Islet precursor cell (in vitro differentiated cells): ENCODE data around the gene ANO10.
A peak's percentile ranks its signal among the peaks of the same experiment; 100 is the strongest.
"Not testable (repeated sequence)": the region's sequence is repeated elsewhere in the genome, so short reads cannot be mapped to it uniquely, and the experiment has no call there.

ENCODE experiments used
- DNase-seq: peaks from one replicate; pipeline ENCODE4 v3.0.0-alpha.2; 2018

Gene ANO10

DNA sequence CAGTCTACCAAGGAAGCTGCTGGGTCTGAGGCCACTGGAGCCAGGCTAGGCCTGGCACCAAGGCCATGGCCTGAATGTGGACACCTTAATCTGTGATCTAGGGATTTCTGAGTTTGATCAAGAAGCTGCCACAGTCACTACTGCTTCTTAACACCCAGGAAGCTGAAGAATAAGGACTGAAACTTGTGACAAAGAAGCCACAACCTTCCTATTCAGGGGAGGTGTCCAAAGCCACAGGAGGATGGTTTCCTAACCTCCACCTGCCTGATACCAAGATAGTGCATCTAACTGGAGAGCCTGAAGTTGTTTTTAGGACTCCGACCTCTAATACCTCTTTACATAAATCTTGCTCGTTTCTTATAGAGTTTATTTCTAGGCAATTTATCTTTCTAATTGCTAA is 5.5 kb upstream of the ANO10 start:
- no peak for DNase-seq

DNA sequence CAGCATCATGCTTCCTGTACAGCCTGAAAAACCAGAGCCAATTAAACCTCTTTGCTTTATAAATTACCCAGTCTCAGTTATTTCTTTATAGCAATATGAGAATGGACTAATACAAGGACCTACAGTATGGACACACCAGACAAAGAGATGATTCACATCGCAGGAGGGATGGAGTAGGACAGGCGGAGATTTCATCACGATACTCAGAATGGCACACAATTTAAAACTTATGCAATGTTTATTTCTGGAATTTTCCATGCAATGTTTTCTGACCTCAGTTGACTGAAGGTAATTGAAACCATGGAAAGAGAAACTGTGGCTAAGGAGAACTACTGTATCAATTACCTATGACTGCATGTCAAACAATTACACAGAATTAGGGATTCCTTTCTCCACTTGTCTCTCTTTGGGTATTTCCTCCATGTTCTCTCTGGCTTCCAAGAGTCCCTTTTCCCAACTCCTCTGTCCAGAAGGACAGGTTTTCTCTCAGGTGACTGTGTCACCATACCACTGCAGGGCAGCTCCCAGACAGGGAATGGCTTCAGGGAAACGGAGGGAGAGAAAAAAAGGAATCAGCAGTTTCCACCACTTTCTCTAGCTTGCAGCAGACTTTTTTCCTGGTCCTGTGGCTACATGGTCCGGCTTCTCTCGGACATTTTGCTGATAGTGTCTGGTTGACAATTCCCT is 3.0 kb upstream of the ANO10 start:
- DNase-seq, result no peak

DNA sequence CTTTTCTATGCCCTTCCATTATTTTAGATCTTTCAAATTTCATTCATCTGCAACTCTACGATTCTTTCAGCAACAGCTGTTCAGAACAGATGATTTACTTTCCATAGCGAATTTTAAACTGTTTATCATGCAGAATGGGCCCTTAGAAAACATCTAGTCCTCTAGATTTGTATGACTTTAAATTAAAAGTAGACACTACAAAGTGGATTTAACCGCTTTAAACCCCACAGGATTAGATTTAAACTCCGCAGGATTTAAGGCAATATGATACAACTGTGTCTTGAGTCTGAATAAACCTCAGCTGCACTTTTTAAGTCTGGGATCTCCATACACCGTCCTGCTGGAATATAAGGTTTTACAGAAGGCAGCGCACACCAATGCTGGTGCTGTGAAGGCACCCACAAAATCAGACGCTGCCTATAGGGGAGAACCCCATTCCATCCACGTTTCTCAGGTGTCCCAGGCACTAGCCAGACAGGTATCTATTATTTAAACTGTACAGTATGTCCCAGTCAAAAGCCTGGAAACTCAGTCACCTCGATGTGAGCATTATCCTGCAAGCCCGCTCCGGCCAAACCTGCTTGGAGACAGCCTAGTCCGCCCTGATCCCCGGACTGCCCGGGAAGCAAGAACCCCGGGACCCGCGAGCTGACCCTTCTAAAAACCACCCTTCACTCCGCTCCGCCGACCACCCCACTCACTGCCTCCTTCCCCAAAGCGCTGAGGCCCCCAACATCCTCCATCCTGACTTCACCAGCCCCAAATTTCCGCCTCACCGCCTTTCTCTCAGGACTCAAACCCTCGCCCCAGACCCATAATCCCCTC is 768 bp downstream of the ANO10 start:
- DNase-seq, result peak; percentile 70

DNA sequence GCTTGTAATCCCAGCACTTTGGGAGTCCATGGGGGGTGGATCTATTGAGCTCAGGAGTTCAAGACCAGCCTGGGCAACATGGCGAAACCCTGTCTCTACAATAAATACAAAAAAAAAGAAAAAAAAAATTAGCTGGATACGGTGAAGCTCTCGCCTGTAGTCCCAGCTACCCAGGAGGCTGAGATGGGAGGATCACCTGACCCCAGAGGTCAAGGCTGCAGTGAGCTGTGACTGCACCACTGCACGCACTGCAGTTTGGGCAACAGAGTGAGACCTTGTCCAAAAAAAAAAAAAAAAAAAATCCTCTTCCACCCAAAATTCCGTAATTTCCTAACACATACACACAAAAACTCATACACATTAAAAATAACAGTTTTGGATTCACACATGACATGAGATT is 2.2 kb downstream of the ANO10 start:
- DNase-seq, result no peak

DNA sequence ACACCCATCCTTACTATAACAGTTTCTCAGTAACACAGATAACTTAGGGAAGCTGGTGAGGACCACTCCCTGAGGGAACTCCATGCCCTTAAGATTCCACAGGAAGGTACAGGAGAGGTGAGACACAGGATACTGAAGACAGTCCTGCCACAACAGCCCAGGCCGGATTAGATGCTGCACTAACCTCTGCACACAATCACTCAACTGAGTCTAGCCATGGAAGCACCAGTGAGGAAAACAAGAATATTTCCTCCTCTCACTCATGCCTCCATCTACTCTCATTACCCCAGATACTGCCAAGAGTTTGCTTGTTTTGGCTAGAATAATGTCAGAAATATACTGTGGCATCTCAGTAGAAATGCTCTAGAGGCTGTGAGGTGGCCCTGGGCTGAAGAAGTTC is 3.7 kb downstream of the ANO10 start:
- no peak for DNase-seq

DNA sequence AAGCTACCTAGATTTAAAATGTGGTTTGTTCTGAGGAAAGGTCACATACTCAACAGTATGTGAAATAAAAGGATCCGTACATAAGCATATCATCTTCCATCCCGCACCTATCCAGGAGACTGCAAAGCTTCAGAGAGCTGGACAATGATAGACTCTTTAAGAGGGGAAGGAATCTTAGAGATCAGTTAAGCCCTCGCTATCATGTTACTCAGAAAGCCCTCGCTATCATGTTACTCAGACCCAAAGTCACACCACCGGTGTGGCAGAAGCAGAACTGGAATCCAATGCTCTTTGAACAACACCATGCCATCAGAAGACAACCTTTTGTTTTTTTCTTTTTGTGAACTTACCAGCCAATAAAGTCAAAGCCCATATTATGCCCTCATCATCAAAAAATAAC is 5.8 kb downstream of the ANO10 start:
- no peak for DNase-seq

DNA sequence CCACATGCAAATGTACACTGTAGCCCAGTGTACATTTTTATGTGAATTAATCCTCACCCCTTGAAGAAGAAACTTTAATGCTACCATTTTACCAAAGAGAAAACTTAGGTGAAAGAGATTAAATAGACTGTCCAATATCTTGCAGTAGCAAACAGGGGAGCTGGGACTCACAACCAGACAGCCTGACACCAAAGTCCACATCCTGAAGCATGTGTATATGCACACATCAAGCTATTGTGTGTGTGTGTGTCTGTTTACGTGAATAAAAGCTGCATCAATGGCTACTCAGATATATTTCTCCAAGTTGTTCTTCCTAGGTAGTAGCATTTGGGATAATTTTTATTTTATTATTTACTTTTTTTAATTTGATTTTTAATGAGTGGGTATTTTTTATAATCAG is 6.7 kb downstream of the ANO10 start:
- DNase-seq, result no peak

DNA sequence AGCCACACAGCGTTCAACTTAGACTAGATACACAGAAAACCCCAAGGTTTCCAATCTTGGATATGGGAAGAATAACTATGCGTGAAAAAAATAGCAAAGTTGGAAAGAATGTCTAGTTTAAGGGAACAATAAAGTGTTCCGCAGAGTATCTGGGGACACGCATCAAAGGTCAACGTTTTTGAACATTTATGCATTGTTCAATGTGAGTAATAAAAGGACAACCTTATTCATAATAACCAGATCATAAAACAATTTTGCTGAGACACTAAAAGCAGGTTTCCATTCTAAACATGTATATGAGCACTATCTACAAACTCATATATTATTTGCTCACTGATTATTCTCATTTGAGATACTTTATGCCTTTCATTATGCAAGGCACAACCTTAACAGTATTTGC is 7.8 kb downstream of the ANO10 start:
- DNase-seq, result no peak

DNA sequence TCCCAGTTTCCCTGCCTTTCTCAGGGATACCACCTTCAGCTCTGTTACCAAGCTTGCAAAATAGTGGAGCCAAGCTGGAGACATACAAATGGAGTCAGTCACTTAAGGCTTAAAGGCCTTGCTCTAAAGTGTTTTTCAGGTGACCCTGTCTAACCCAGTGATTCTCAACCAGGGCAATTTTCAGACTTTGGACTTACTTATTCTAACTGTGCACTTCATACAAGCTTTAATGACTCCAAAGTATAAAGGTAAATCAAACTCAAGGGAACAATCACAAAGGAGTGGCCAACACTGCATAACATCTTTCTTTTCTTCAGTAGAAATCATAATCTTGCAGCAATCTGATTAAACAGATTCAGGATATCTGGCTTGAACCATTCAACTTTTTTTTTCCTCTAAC is 9.4 kb downstream of the ANO10 start:
- DNase-seq, result no peak

DNA sequence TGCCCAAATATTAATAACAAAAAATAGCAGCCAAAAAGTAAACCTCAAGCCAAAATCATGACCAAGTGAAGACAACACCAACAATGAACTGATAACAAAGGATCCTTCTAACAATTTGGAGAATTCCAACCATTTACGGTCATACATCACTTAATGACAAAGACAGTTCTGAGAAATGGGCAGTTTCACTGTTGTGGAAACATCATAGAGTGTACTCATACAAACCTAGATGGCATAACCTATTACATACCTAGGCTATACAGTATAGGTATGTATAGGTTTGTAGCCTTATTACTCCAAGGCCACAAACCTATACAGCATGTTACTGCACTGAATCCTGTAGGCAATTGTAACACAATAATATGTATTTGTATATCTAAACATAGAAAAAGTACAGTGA is 12.4 kb downstream of the ANO10 start:
- no peak for DNase-seq

DNA sequence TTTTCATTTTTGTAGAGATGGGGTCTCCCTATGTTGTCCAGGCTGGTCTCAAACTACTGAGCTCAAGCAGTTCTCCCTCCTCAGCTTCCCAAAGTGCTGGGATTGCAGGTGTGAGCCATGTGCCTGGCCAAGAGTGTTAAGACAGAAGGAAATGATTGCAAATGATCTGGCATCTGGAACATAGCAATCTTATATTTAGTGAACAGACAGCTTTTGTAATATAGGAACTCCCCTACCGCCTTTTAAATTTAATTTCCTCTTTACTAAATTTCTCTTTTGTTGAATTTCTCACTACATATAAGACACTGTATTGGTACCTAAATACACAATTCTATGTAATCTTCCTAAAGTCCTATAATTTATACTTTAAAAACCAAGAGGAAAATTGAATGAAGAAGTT is 13.1 kb downstream of the ANO10 start:
- DNase-seq, result no peak

DNA sequence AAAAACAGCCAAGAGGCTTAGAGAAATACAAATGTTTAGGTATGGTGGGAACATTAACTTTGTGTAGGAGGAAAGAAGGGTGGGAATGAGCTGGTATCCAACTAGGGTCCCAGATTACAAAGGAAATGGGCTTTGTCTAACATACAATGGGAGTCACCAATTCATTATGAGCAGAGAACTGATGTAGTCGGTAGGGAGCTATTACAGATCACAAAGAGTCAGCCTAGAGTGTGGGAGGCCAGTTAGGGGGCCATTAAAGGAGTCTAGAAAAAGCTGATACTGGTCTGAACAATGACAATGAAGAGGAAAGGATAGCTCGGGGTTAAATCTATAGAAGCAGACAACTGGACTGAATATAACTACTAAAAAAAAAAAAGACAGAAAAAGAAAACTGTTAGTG is 15.5 kb downstream of the ANO10 start:
- DNase-seq, result no peak

DNA sequence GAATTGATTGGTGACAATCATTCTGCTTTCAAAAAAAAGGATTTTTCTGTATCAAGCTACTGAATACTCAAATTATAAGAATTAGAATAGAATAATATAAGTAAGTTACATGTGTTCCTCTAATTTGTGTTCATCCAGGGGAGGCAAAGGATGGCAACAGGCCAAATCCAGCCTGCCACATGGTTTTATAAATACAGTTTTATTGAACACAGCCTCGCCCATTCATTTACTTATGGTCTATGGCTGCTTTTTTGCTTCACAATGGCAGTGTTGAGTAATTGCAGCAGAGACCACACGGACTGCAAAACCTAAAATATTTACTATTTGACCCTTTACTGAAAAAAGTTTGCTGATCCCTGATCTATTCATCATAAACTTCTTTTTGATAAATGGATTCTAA is 21.9 kb downstream of the ANO10 start:
- not testable (repeated sequence) for DNase-seq

DNA sequence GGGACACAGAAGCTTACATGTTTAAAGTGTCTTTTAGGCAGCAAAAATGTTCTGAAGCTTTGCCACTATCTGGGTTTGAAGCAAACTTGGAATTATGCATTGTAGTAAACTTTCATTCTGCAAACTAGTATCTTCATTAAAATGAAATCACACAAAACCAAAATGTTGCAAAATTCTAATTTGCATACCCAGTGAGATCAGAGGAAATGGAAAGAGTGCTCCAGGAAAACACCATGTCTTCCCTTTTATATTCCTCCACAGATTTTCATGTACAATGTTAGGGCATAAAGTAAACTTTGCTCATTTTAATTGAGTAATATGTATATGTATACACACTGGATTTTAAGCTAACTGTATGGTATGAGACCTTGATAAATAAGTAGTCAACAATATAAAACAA is 23.9 kb downstream of the ANO10 start:
- DNase-seq, result no peak

DNA sequence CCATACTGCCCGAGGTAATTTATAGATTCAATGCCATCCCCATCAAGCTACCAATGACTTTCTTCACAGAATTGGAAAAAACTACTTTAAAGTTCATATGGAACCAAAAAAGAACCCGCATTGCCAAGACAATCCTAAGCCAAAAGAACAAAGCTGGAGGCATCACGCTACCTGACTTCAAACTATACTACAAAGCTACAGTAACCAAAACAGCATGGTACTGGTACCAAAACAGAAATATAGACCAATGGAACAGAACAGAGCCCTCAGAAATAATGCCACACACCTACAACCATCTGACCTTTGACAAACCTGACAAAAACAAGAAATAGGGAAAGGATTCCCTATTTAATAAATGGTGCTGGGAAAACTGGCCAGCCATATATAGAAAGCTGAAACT is 25.6 kb downstream of the ANO10 start:
- DNase-seq, result not testable (repeated sequence)

DNA sequence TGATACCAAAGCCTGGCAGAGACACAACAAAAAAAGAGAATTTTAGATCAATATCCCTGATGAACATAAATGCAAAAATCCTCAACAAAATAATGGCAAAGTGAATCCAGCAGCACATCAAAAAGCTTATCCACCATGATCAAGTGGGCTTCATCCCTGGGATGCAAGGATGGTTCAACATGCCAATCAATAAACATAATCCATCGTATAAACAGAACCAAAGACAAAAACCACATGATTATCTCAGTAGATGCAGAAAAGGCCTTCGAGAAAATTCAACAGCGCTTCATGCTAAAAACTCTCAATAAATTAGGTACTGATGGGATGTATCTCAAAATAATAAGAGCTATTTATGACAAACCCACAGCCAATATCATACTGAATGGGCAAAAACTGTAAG is 26.5 kb downstream of the ANO10 start:
- DNase-seq, result not testable (repeated sequence)

DNA sequence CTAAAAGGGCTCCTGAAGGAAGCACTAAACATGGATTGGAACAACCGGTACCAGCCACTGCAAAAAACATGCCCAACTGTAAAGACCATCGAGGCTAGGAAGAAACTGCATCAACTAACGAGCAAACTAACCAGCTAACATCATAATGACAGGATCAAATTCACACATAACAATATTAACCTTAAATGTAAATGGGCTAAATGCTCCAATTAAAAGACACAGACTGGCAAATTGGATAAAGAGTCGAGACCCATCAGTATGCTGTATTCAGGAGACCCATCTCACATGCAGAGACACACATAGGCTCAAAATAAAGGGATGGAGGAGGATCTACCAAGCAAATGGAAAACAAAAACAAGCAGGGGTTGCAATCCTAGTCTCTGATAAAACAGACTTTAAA is 28.2 kb downstream of the ANO10 start:
- DNase-seq, result not testable (repeated sequence)

DNA sequence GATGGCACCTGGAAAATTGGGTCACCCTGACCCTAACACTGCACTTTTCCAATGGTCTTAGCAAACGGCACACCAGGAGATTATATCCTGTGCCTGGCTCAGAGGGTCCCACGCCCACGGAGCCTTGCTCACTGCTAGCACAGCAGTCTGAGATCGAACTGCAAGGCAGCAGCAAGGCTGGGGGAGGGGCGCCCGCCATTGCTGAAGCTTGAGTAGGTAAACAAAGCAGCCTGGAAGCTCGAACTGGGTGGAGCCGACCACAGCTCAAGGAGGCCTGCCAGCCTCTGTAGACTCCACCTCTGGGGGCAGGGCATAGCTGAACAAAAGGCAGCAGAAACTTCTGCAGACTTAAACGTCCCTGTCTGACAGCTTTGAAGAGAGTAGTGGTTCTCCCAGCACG is 29.9 kb downstream of the ANO10 start:
- not testable (repeated sequence) for DNase-seq

DNA sequence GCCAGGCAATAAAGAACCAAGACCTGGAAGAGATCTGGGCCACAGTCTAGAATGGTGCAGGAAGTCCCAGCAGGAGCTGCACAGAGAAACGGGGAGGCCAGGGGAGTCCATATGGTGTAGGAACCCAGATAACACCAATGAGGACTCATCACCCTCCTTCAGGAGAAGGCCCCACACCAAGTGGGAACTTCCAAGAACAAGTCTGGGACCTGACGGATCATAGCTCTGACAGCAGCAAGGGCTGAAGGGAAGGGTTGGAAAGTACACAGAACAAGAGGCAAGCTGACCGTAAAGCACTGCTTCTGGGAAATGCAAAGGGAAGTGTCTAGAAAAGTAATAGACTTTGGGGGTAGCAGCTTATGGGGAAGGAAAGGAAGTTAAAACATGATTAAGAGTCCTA is 34.5 kb downstream of the ANO10 start:
- no peak for DNase-seq

DNA sequence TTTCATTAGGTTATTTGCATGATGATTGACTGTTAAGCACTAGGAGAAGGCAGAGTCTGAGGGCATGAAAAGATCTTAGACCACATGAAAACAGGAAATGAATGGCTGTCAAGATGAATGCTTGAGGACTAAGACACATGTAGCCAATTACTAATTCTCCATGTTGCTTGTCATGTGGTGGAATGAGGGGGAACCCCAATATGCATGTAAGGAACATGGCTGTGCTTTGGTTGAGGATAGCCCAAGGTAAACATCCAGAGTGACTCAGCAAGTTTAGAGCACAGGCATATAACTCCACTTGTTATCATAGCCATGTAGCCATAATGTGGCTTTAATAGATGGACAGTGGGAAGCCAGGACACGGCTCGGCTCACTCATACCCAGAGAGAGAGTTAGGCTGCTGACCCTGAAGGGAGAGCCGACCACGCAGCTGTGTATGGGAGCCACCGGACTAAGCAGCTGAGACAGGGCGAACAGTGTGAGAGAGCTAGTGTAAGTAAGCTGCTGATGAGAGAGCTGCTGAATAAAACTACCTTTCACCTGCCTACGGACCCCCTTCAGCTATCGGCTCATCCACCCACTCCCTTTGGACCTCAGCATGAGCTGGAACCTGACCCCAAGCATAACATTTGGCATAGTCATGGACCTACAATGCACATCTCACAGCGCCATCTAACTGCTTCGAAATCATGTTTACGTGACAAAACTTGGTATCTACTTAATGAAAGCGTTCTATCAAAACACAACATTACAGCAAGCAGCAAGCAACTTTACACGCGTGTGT is 37.6 kb downstream of the ANO10 start:
- DNase-seq, result no peak

DNA sequence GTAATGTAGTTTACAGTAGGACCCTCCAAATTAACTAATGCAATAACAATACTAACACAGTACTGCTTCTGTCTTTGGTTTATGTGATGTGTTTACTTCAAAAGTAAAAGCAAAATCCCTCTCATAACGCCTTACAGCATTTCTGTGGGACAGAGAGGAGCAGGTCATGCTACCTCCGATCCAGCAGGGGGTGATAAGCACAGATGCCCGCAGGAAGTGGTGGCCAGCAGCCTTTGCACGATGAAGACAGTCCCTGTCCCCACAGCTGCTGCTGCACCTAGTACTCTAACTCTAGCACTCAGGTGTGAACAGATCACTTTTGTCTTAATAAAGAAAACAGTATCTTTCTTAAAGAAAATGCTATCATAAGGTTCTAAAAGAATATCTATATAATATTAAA is 38.3 kb downstream of the ANO10 start:
- DNase-seq, result no peak

DNA sequence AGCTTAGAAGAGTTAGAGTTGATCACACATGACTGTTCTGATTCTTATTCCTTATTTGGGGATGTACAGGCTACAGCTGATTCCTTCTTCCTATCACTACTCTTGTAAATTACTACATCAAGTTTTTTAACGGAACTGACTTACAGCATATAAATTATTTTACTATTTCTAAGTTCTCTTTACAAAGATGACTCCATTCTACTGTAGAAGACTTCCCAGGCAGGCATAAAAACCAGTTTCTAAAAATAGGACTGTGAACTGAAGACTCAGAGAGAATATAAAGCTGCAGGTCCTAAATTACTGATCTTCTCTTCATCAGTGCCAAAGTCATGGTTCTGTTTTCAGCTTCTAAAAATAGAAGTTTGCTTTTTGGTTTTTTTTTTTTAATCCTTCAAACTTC is 38.9 kb downstream of the ANO10 start:
- DNase-seq, result no peak

DNA sequence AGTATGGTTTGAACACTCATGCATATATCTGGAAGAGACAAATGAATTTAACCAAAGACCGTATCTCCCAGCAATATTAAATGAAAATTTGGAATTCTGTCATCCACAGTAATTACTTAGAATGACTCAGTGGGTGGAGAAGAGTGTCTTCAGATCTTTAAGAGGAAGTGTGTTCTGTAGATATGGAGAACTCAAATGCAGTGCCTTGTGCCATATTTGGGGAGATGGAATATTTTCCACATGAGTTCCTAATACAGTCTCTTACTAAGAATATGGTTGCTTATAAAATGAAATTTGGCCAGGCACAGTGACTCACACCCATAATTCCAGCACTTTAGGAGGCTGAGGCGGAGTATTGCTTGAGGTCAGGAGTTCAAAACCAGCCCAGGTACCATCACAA is 40.5 kb downstream of the ANO10 start:
- no peak for DNase-seq

DNA sequence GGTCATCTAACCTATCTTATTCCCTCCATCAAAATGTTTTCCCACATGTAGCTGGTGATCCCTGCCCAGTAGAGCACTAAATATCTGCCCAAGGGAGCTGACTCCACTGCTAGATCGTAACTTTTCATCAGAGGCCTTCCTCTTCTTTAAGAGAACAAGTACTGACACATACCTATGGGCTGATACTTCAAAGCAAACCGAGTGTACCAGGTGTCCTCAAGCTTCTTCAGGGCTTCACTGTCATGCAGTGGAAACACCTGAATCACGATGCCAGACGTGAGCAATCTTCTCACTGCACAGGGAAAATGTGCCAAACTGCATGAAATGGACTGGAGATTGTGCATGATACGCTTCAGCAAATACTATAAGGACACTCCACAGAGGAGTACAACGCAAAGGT is 41.6 kb downstream of the ANO10 start:
- DNase-seq, result no peak
